ENCODE results near the gene SMYD3.
A peak's percentile ranks its signal among the peaks of the same experiment; 100 is the strongest.

The SMYD3 gene

DNA sequence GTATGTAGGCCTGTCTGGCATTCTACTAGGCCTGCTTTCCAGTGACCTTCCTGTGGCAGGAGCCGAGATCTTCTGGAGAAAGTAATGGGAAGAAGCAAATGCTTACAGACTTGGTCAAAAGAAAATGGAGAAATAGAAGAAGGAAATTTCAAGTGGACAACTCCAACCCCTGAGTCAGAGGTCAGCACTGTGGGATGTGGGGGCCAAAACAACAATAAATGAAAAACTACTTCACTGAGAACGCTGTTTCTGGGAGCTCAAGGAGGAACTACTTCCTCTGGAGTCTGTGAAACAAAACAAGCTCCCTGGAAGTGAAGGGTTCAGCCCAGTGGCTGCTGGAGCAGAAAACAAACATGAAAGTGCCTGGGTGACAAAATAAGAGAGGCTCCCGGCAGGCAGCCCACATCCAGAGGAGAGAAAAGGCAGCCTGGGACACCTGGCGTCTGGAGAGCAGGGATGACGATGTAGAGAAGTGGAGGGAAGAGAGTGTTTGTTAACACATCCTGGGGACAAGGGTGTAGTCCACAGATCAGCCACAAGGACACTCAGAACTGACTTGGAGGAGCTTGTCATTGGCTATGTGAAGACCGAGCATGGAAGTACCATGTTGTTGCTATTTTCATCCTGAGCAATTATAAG lies 355.2 kb downstream of the SMYD3 start:
- DNase-seq (ENCODE audit: low spot score) (no peak), FAIRE-seq (no peak)

DNA sequence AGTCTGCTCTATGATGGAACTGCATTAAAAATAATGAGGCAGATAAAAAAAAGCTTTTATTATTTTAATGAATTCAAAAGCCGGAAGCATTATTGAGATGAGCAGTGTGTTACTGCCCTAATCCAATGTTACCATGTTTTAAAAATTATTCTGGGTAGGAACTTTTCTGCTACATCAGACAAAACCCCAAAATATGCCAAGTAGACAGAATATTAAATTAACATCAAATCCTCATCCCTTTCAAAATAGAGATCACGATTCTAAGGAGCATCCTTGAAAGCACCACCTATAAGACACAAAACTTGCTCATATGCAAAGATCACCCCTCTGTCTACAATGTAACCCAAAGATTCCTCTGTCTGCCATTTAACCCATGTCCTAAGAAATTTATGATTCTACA lies 357.5 kb downstream of the SMYD3 start:
- DNase-seq (ENCODE audit: low spot score): no peak
- no peak for FAIRE-seq

DNA sequence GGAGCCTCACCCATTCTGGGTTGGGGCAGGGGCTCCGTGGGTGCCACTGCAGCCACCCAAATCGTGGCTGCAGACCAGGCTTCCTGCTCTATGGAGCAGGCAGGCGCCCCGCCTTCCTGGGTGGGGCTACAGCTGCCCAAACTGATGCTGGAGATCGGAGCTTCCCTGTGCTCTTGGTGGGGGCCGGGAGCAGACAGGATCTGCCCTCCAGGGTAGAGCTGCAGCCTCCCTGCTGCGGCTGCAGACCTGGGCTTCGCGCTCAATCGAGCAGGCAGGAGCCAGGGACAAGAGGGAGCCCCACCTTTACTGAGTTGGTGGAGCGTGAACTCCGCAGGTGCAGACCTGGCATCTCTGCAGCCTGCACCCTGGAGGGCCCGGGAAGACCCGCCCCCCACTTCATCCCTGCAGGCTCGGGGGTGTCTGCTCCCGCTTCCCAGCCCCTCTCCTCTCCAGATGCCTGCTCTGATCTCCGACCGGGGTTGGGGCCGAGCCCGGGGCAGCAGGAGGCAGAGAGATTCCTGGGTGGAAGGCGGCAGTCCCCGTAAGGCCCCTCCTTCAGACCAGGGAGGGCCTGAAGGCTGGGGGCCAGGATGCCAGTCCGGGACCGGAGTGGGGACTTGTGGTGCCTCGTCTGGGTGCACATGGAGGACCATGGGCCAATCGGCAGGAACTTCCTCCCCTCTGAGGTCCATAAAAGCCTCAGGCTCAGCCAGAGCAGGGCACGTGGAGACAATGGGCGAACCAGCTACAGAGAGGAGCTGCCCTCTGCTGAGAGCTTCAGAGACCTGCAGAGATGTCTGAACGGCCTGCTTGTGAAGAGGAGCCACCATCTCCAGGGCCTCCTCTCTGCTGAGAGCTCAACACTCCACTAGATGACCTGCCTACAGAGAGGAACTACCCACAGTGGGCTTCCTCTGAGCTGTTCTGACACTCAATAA lies 359.3 kb downstream of the SMYD3 start:
- FAIRE-seq (no peak), DNase-seq (ENCODE audit: low spot score) (no peak)

DNA sequence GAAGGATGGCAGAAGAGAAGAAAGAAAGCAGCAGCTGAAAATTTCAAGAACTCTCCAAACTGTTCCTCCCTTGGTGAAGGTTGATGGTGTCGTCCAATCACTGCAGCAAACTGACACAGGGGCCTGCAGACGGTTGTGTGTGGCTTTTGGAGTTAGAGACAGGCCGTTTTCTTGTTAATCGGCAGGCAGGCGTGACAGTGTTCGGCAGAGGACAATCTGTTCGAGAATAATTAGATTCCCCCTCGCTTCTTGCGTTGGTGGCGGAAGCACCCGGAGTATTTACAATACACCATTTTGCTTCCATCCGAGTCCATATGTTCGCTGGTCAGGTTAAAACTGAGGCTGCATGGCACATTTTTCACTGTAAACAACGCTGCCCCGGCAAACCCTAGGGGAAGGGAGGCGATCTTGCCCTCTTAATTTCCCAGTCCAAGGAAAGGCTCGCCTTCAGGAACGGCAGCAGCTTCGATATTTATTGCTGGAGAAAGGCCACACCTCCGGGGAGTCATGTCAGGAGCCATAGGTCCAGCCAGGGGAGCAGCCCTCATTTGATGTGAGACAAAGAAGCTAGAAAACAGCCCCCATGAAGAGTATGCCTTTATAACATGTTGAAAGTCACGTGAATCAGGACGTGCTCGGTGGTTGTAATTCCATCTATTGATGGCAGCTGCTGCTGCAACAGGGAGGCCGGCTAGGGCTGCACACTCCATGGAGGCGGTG lies 360.1 kb downstream of the SMYD3 start:
- no peak for DNase-seq (ENCODE audit: low spot score)
- no peak for FAIRE-seq

DNA sequence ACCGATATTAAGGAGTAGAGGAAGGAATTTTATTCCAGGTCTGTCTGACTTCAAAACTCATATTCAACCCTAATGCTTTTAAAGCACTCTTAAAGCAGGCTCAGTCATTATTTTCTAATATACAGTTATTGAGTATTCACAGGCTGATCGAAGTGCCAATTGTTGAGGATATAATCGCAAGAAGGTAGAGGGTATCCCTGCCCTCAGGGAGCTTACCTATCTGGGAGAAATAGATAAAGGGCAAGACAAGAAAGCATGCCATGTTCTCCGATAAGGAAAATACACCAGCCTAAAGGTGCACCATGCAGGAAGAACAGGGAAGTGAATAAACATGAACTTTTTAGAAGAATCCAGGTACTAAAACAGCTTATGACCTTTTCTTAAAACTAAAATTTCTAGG lies 361.2 kb downstream of the SMYD3 start:
- no peak for FAIRE-seq
- no peak for DNase-seq (ENCODE audit: low spot score)

DNA sequence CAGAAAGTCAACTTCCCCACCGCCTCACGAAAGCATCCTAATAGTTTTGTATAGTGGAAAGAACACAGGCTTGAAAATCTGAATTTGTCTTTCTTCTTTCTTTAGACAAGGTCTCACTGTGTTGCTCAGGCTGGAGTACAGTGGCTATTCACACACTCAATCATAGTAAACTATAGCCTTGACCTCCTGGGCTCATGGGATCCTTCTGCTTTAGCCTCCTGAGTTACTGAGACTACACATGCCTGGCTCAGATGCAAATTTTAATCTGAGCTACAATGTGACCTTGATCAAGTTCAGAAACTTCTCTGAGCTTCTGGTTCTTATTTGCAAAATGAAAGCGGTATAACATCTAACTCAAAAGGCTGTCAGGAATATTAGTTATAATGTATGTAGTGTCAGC lies 362.1 kb downstream of the SMYD3 start:
- DNase-seq (ENCODE audit: low spot score): no peak
- FAIRE-seq: no peak

DNA sequence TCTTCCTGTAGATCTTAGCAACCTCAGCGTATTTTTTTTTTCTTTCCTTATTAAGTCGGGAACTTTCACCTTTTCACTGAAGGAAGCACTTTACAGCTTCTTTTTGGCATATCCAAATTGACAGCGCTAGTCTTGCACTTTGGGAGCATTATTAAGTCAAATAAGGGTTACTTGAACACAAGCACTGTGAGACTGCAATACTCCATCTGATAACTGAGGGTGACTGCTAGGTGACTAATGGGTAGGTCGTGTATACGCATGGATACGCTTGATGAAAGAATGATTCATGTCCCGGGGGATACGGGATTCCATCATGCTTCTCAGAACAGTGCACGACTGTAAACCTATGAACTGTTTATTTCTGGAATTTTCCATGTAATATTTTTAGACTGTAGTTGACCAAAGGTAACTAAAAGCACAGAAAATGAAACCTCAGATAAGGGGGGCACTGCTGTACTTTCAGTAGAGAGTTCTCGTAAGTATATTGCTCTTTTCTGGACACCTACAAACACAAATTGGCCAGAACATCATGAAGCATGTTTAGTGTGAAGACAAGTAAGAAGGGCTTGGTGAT lies 364.7 kb downstream of the SMYD3 start:
- DNase-seq (ENCODE audit: low spot score) (peak; percentile 70), FAIRE-seq (no peak)

DNA sequence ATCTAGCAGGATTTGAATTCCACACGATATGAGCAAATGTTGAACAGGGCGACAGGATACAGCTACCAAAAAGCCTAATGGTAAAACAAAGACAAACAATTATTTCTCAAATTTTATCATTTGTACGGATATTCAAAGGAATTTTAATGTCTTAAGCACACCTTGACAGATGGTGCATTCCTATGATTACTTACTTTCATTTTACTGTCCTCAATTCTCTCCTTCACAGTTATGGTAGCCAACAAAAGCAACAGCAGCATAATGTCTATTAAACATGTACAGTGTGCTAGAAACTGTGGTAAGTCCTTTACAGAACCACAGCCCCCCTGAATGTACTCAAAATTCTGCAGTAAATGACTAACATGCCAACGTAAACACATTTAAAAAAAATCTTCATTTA lies 365.8 kb downstream of the SMYD3 start:
- no peak for FAIRE-seq
- no peak for DNase-seq (ENCODE audit: low spot score)

DNA sequence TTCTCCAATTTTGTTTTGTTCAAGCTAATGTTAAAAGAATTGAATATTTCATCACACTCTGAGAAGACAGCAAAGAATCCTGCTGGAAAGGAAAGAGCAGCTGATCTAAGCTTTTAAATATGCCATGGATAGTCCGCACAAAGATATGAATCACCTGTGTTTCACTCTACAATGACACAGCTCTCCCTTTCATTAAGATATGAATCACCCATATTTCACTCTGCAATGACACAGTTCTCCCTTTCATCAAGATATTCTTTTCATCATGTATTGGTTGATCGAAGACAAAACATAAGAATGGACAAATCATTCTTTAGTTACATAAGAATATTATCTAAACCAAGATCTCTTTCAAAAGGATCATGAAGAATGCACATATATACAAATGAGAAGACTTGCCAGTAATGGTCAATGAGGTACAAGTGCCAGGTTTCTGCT lies 367.3 kb downstream of the SMYD3 start:
- DNase-seq (ENCODE audit: low spot score): peak; percentile 68
- no peak for FAIRE-seq

DNA sequence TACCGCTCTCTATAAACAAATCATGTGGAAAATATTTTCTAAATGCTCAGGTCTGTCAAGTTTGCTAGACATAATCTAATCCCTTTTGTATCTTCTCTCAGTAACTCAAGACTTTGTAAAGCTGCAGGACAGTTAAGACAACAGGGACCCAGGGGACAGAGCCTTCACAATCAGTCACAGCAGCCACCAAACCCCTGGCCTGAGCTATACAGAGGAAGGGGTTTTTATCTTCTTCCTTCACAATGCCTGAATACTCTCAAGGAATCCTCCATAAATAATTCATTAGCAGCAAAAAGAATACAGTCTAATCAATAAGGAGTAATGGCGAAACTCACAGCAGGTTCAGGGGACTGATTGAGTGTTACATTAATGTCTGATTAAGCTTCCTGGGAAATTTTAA lies 368.3 kb downstream of the SMYD3 start:
- no peak for FAIRE-seq
- DNase-seq (ENCODE audit: low spot score): no peak

DNA sequence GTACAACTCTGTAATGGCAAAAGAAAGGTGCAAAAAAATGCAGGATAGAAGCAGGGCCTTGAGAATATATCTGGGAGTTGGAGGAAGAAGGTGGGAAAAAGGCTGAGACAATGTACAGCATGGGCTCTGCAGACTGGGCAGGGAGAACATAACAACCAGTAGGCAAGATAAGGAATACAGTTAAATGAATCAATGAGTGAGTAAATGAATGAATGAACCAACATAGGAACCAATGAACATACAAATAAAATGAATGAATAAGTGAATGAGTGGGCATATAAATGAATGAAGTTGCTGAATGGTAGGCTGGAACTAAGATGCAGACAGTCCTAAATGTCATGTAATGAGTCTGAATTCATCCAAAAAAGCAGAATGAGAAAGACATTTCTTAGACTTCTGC lies 370.6 kb downstream of the SMYD3 start:
- DNase-seq (ENCODE audit: low spot score) (no peak), FAIRE-seq (no peak)

DNA sequence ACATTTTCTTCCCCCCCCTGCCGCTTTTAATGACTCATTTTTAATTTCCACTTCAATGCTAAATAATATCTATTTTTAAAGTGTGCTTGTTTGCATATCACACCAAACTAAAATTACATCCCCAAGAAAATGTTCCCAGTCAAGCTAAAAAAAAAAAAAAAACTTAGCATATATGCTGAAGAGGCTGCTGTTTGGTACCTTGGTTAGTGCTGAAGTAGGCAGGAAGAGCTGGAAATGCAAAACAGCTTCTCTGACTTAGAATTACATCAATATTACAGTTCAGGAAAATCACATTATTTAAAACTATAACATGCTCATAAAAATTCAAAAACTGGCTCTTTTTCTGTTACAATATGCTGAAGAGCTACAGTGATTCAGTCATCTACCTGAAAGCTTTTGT lies 372.3 kb downstream of the SMYD3 start:
- DNase-seq (ENCODE audit: low spot score) (no peak), FAIRE-seq (no peak)

DNA sequence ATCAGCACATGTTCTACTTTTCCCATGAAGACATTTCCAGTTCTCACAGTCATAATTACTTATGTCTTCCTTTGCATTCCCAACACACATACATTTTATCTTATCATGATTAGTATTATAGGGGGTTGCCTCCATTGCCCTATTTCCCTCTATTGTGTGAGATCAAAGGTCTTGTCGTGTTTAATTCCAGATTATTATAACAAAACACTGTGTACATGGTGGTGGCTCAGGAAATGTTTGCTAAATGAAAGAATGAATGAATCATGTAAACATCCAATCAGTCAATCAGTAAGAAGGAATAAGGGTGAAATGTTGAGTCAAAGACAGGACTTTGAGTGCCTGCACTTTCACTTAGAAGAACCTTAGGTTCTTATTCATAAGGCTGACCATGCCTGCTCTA lies 376.0 kb downstream of the SMYD3 start:
- FAIRE-seq: peak; percentile 59
- no peak for DNase-seq (ENCODE audit: low spot score)

DNA sequence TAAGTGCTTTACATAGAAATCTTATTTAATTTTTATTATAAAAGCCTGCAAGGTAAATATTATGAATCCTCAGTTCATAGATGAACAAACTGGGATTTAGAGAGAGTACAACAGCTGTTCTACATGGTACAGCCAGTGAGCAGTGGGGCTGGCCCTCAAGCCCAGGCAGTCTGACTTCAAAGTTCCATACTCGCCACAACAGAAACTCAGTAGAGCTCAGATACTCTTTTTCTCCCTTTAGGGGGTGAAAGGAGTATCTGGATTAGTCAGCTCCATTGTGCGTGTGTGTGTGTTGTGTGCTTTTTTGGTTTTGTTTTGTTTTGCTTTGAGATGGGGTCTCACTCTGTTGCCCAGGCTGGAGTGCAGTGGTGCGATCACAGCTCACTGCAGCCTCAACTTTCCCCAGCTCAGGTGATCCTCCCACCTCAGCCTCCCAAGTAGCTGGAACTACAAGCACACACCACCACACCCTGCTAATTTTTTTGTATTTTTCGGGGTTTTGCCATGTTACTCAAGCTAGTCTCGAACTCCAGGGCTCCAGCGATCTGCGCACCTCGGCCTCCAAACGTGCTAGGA lies 378.5 kb downstream of the SMYD3 start:
- FAIRE-seq (no peak), DNase-seq (ENCODE audit: low spot score) (no peak)

DNA sequence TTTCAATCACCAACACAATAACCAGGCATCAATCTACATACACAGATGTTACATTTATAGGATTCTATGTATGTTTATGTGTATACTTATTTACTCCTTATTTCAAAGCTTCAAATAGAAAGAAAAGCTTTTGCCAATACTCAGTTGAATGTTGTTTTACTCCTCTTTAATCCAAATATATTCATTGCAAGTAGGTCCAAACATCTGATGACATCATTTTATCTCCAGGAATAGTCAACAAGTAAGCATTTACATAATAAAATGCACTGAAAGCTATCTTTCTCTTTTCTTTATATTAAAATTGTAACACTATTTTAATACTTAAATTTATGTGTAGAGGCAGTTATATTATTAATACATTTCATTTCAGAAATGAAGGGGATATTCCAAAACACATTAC lies 380.5 kb downstream of the SMYD3 start:
- DNase-seq (ENCODE audit: low spot score): no peak
- FAIRE-seq: no peak

DNA sequence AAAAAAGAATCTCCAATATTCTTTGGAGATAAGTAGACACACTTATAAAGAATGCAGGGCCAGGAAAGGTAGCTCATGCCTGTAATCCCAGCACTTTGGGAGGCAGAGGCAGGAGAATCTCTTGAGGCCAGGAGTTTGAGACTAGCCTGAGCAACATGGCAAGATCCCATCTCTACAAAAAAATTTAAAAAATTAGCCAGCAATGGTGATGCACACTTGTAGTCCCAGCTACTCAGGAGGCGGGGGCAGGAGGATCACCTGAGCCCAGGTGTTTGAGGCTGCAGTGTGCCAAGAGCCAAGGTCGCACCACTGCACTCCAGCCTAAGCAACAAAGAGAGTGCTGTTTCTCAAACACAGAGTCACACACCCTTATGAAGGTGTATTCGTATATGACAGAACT lies 385.0 kb downstream of the SMYD3 start:
- no peak for DNase-seq (ENCODE audit: low spot score)
- FAIRE-seq: no peak

DNA sequence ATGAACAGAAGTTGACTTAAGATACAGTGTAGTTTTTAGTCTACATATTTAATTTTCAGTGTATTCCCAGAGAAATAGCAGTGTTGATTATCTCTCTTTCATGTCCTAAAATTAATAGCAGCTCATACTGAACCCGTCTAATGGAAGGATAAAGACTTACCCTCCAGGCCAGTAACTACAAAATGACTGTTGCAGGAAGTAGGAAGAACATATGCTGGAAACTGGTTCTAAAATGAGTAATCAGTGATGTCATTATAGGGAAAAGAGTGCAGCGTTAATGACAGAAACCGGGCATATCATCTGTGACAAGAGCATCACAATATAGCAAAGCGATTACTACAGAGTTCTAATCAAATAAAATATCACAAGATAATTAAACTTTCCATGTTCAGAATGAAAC lies 385.5 kb downstream of the SMYD3 start:
- DNase-seq (ENCODE audit: low spot score) (no peak), FAIRE-seq (no peak)

DNA sequence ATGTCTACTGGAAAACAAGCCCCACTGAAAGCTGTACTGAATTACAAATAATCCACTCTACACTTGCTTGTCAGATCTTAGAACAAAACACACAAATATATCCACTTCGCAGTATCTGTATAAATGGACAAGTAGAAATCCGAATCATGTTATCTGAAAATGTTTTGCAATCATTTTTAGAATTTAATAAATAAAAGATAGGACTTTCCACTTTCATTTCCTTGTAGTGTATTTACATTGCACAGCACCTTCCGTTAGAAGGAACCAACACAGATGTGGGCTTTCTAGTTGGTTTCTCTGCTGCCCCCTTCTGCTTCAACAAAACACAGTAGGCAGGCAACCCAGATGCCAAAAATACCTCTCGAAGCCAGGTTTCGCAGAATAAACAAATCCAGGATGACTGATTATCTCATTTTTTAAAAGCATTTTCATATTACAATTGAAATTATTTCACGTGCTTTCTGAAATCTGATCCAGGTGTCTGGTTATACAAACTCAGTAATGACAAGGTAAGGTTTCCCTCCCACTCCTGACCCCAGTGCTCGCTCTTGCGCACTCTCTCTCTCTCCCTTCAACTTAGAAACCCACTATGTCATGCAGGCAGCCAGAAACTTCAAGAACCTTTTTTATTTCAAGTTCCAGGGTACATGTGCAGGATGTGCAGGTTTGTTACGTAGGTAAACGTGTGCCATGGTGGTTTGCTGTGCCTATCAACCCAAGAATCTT lies 389.9 kb downstream of the SMYD3 start:
- FAIRE-seq (no peak), DNase-seq (ENCODE audit: low spot score) (peak; percentile 53)

DNA sequence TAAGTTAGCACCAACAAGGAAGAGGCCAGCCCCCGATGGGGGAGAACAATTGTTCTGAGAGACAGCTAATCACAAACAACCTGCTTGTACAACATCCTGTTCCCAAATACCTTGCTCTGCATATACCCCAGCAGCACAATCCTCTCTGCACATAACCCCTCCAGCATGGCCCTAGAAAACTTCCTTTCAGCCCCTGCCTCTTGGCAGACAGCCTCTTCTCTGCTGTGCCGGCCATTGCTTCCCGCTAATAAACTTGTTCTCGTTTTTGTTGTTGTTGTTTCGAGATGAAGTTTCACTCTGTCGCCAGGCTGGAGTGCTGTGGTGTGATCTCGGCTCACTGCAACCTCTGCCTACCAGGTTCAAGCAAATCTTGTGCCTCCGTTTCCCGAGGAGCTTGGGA lies 392.7 kb downstream of the SMYD3 start:
- FAIRE-seq (no peak), DNase-seq (ENCODE audit: low spot score) (no peak)

DNA sequence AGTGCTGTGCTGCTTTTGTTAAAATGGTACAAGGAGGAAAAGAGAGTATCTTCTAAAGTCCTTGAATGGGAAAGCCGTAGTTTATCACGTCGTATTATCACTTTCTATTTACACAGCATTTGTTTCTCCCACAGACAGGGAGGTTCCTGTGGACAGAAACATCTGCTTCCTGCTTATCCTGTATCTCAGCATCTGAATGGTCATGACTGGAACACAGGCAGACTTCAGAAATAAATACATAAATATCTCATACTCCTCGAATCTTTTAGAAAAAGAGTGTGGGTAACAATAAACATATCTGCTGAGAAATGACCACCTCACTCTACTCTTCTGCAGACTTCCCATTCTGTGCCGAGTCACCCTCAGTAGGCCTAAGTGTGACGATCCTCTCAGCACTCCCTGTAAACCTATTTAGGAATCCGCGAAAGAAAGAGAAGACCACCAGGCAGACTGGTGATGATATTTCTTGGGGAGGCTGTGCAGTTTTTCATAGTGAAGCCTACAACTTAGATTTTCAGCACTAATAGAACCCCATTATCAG lies 393.5 kb downstream of the SMYD3 start:
- DNase-seq (ENCODE audit: low spot score): no peak
- FAIRE-seq: no peak

DNA sequence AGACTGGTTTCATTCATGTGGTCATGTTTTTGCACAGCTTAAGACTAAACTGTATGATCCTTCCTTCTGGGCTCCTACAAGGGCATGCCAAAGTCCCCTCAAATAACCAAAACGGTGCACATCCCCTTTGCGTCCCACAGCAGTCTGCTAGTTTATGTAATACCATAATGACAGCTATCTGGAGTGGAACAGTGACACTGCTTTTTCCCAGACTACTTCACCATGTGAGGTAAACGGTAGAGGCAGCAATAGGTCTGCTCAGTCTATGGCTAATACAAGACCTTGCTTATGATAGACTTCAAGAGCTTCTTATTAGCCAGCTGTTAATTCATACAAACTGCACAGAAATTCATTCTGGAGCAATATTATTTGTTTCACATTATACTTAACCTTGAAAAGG lies 395.5 kb downstream of the SMYD3 start:
- FAIRE-seq (no peak), DNase-seq (ENCODE audit: low spot score) (no peak)

Data from urothelium cell line (cell line).